ENCODE measurements around the gene VEZT.

The VEZT gene

DNA sequence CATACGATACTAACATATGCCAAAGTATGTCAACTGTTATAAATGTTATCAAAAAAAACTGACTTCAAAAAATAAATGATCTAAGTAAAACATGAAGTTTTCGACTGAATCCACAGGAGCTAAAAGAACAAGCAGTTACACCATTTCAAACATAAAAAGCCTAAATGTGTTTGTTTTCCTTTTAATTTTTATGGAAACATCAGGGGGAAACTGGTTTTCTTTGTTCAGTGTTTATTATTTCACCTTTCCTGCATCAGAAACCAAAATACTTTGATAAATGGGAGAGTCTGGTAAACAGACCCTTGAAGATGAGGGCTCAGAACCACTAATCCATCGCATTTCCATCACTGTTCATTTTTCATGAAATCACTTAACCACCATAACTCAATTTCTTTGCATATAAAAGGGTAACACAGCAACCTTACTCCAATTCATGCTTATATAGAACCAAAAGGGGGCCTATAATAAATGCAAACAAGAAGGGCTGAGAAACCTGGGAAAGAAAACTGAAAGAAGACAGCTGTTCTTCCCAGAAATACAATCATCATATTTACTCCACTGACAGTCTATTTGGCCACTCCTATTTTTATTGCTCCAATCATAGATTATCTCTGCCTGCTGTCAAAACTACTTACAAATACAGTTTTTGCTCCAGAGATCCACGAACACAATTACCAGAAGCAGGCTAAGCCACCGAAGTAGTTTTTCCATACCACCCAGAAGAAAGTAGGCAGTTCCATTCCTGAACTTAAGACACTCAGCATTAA is 17.3 kb upstream of the VEZT start:
- DNase-seq (ENCODE audit: low read depth) = no peak

- DNase-seq (ENCODE audit: low read depth) = no peak
Observed at GRCh38 chr12:95201056-95201670, 16.4 kb upstream of the VEZT start.

DNA sequence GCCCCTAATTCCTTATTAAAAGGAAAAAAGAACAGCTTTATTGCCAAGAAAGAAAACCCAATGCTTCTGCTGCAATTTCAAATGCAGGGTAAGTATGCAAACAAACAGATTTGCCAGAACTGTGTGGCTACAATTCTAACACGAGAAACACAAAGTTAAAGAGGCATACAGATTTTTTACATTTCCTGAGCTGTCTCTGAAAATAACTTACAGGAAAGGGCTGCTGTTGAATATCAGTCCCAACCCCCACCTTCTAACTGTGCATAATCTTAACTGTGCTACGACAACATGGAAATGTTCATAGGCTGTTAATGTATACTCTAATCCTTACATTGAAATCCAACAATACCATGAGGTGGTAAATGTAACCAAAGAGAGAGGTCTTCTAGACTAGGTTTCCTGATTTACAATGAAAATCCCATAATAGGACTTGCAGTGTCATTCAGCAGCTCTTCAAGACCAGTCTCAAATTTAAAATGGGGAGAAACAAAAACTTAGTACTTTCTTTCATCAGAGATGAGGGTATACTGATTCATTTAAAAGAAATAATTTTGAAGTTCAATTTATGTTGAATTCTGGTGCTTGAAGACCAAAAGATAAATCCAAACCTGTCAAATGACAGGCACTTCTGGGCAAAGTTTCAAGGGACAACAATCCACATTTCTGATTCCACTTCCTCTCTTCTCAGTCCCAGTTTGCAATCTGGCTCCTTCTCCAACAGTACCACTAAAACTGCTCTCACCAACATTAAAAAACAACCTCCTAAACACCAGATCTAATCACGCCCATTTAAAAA is 14.7 kb upstream of the VEZT start:
- DNase-seq (ENCODE audit: low read depth) = no peak

DNA sequence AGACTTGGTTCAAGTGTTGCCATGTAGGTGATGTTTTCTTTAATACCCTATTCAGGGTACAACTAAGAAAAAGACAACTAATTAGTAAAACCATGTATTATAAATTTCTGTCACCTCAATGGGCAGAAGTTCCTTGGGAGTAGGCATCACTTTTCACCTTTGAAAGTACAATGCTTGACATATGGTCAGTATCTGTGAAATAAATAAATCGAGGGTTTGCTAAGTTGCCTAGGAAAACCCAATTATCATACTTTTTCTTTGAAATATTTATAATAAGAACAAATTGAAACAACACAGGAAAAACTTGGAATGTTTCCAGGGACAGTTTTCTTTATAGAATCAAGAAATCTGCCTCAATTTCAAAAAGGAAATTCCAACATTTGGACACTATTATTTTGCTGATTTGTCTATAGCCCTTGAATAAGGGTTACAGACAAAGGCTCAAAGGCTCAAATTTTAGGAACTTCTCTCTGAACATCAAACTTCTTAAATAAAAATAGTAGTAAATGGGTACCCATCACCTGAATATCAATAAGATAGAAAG is 14.0 kb upstream of the VEZT start:
- DNase-seq (ENCODE audit: low read depth) = no peak

DNA sequence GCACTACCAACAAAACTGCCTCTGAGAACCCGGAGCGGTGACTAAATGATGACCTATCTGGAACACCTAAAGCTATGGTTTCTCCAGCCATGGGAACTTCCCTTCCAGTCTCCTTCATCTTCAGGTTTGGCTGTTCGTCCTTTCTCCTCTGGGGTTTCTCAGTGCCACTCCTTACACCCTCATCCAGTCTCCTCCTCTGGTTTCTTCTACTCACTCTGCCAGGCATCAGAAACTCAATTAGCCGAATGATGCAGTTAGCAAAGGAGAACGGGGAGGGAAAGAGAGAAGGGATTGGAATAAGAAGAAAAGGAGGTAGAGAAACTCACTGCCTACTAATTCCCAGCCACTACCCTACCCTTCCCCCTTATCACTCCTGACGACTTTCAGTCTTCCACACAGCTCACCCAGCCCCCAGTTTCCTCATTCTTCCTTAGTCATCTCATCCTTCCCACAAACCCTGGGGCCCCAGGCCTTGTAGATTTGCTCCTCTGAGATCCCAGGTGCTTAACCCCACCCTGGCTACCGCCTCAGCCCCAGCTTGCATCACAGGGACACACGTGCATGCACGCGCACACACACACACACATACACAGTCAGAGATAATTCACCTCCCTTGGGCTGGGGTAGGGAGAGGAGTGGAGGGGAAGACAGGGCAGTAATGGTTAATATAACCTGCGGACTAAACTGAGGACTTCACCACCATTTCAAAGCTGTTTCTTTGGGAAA is 13.3 kb upstream of the VEZT start:
- no peak for DNase-seq (ENCODE audit: low read depth)

- DNase-seq (ENCODE audit: low read depth) = no peak
Observed at GRCh38 chr12:95205016-95205624, 12.5 kb upstream of the VEZT start.

GRCh38 chr12:95205685-95206084 is 11.9 kb upstream of the VEZT start:
- DNase-seq (ENCODE audit: low read depth) = no peak

DNA sequence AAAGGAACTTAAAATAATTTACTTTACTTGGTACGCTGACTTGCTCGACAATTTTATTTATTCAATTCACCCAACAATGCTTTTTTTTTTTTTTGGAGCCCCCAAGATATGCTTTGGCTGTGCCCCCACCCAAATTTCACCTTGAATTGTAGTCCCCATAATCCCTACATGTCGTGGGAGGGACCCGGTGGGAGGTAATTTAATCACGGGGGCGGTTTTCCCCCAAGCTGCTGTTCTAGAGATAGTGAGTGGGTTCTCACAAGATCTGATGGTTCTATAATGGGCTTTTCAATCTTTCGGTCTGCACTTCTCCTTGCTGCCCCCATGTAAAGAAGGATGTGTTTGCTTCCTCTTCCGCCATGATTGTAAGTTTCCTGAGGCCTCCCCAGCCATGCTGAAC is 10.7 kb upstream of the VEZT start:
- DNase-seq (ENCODE audit: low read depth) = no peak

DNA sequence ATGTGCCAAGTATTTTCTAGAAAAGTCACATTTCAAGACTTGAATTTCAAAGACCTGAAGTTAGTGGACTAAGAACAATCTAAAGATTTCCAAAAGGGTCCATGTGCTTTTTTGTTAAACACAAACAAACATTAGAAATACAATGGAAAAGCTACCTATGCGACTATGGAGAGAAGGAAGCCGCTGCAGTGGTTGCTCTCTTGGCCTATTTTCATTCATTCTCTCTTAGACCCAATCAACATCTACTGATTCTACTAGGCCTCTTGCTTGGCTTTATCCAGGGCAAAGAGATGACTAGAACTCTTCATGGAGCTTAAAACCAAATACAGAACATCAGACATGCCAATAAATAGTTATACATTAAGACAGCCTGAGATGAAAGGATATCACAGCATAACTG is 10.2 kb upstream of the VEZT start:
- no peak for DNase-seq (ENCODE audit: low read depth)

- DNase-seq (ENCODE audit: low read depth) = no peak
Observed at GRCh38 chr12:95208678-95209077, 8.9 kb upstream of the VEZT start.

GRCh38 chr12:95212586-95212985 is 5.0 kb upstream of the VEZT start:
- no peak for DNase-seq (ENCODE audit: low read depth)

GRCh38 chr12:95213119-95213518 is 4.5 kb upstream of the VEZT start:
- no peak for DNase-seq (ENCODE audit: low read depth)

GRCh38 chr12:95213928-95214327 is 3.7 kb upstream of the VEZT start:
- no peak for DNase-seq (ENCODE audit: low read depth)

DNA sequence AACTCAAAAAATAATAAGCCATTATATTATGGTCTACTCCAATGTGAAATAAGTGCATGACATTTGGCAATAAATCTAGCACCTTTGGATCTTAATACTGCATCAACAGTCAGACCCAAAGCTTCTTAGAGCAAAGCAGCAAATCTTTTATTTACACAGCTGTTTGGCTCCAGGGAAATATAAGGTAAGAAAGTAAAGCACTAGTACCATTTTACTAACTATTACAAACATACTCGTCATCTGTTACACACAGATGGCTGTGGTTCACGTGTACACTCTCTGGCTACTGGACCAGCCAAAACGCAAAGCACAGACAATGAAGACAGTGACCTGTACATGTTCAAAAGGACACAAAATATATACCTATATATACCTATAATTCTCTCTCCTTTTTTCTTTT is 3.1 kb upstream of the VEZT start:
- DNase-seq (ENCODE audit: low read depth) = no peak

GRCh38 chr12:95215949-95216348 is 1.7 kb upstream of the VEZT start:
- DNase-seq (ENCODE audit: low read depth) = no peak

- DNase-seq (ENCODE audit: low read depth) = no peak
Observed at GRCh38 chr12:95216711-95217376, 763 bp upstream of the VEZT start.

DNA sequence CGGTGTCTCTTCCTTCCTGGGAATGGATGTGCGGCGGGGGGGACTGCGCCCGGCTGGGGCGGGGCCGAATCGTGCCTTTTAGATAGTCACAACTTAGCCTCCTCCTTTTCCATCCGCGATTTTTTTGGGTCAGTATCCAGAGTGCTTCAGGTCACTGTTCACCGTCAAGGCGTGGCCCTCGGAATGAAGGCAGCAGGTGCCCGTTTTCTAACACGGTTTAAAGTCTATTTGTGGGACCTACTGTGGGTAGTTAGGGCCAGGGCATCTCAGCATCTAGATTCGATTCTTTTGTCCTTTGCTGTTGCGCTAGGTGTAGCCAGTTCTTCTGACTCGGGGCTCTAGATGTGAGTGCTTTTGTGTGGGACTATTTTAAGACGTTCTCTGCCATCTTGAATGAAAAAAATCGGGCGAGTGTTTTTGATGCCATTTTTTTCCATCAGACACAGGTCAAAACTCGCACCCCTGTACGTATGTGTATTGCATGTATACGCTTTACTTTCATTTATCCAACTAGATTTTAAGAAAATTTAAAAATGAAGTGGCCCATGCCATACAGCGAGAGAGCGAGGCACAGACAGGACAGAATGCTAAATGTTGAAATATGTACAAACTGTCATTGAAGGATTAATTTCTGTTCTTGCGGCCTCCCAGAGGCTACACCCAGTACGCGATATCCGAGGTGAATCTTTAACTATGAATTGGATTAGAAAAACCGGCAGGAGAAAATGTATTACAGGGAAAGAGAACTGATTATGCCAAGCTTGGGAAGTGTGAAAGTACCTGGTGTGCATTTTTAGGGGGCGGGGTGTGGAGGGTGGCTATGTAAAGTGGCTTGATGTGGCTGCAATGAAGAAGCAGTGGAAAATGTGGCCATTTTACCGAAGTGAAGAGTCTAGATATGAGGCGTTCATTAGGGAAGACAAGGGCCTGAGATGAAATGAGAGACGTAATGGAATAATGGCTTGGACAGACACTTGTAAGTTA is 835 bp downstream of the VEZT start:
- no peak for DNase-seq (ENCODE audit: low read depth)

GRCh38 chr12:95220190-95220589 is 2.6 kb downstream of the VEZT start:
- DNase-seq (ENCODE audit: low read depth) = no peak

- no peak for DNase-seq (ENCODE audit: low read depth)
Observed at GRCh38 chr12:95220726-95221125, 3.1 kb downstream of the VEZT start.

All from activated gamma-delta T cell treated with anti-CD3 and anti-CD28 coated beads, Interleukin-2, amount 50 U/mL, for 16 hours (primary cell).